SK-N-SH (cell line): ENCODE results near the gene FAM107A. TPM values are rescaled to one million over a fixed set of nuclear protein-coding genes. Genes with fewer than 3 reads are reported as not detected.

Source experiments
- CTCF ChIA-PET: fragments of 300-600, 350-600 bp; formaldehyde crosslinking; extraction: SDS; loops from one replicate; lab custom pipeline; 2021; lab: Yijun Ruan, JAX
- POLR2A ChIA-PET: fragments of 350-600 bp; sonication (Branson Sonifier 250); formaldehyde crosslinking; extraction: SDS; loops from one replicate; lab custom pipeline; 2020; ENCODE audit warnings: antibody characterized with exemption, inconsistent platforms; lab: Yijun Ruan, JAX
- DNase-seq: peaks from one replicate; pipeline ENCODE4 v3.0.0; 2012
- H2AFZ ChIP-seq: fragments of 200-600 bp; sonication (generic); 2 replicates; pipeline ENCODE4 v1.8.1; 2016; ENCODE audit warnings: antibody characterized with exemption, mild to moderate bottlenecking, low read depth
- H3F3A ChIP-seq: fragments of 200-600 bp; sonication (generic); replicated peaks from 2 replicates; pipeline ENCODE3; 2016; ENCODE audit warnings: antibody characterized with exemption, mild to moderate bottlenecking; ENCODE audit not compliant: insufficient read depth
- H3K27ac ChIP-seq, 2 experiments: fragments of 200-500 bp in 1 of 2; fragments of 200-600 bp in 1 of 2; sonication (Bioruptor generic) in 1 of 2; sonication (generic), shearing (Covaris generic) in 1 of 2; 2 replicates each; pipeline versions ENCODE4 v1.5.1 to v1.6.1; 2014 to 2016; ENCODE audit warnings: low read depth in 2 of 2, inconsistent platforms in 1 of 2, low read length in 1 of 2, mild to moderate bottlenecking in 1 of 2, mixed read lengths in 1 of 2
- H3K27me3 ChIP-seq: fragments of 200-600 bp; sonication (generic), shearing (Covaris generic); 2 replicates; pipeline ENCODE4 v1.6.1; 2016; ENCODE audit warnings: mixed run types; ENCODE audit not compliant: insufficient read depth
- H3K36me3 ChIP-seq, 2 experiments: fragments of 200-500 bp in 1 of 2; fragments of 200-600 bp in 1 of 2; sonication (Bioruptor generic) in 1 of 2; sonication (generic) in 1 of 2; replicated peaks in 1 of 2; 2 replicates each; pipeline versions ENCODE3 to v1.5.1; 2014 to 2016; ENCODE audit warnings: low read length in 1 of 2, mild to moderate bottlenecking in 1 of 2; ENCODE audit not compliant: insufficient read depth in 2 of 2, control insufficient read depth in 1 of 2
- H3K4me1 ChIP-seq, 2 experiments: fragments of 200-500 bp in 1 of 2; fragments of 200-600 bp in 1 of 2; sonication (Bioruptor generic) in 1 of 2; sonication (generic), shearing (Covaris generic) in 1 of 2; 2 replicates each; pipeline versions ENCODE4 v1.5.1 to v1.6.1; 2014 to 2016; ENCODE audit warnings: low read depth in 1 of 2, low read length in 1 of 2, mixed run types in 1 of 2; ENCODE audit not compliant: insufficient read depth in 2 of 2, control insufficient read depth in 1 of 2
- H3K4me2 ChIP-seq: fragments of 200-600 bp; sonication (generic), shearing (Covaris generic); 2 replicates; pipeline ENCODE4 v1.6.1; 2017; ENCODE audit warnings: mixed run types
- H3K4me3 ChIP-seq, 2 experiments: fragments of 200-500 bp in 1 of 2; fragments of 200-600 bp in 1 of 2; sonication (Bioruptor generic) in 1 of 2; sonication (generic), shearing (Covaris generic) in 1 of 2; 2 replicates each; pipeline versions ENCODE4 v1.5.1 to v1.8.1; 2014 to 2016; ENCODE audit warnings: low read depth in 2 of 2, inconsistent platforms in 1 of 2, low read length in 1 of 2, mild to moderate bottlenecking in 1 of 2, mixed read lengths in 1 of 2, moderate library complexity in 1 of 2
- H3K79me2 ChIP-seq: fragments of 200-600 bp; sonication (generic); 2 replicates; pipeline ENCODE4 v1.8.1; 2017; ENCODE audit warnings: mild to moderate bottlenecking; ENCODE audit not compliant: insufficient read depth
- H3K9ac ChIP-seq: fragments of 200-600 bp; sonication (generic); 2 replicates; pipeline ENCODE4 v1.6.1; 2017; ENCODE audit warnings: mixed run types
- H3K9me2 ChIP-seq: fragments of 200-600 bp; sonication (generic); 2 replicates; pipeline ENCODE4 v1.6.1; 2017; ENCODE audit warnings: mixed run types
- H3K9me3 ChIP-seq: fragments of 200-600 bp; sonication (generic); 2 replicates; pipeline ENCODE4 v1.6.1; 2017; ENCODE audit warnings: mixed run types, mild to moderate bottlenecking, moderate library complexity
- H4K20me1 ChIP-seq: fragments of 200-600 bp; sonication (generic); 2 replicates; pipeline ENCODE4 v1.6.1; 2017; ENCODE audit warnings: mild to moderate bottlenecking, mixed run types; ENCODE audit not compliant: insufficient read depth
- ELF1 ChIP-seq: IDR thresholded peaks from 2 replicates; pipeline ENCODE4 v1.4.0; 2012
- EP300 ChIP-seq, 2 experiments: IDR thresholded peaks; 2 replicates each; pipeline versions ENCODE4 v1.4.0 to v1.6.1; 2012; ENCODE audit warnings: borderline replicate concordance in 1 of 2, low read depth in 1 of 2, low read length in 1 of 2
- EZH2phosphoT487 ChIP-seq: fragments of 200-600 bp; sonication (generic); IDR thresholded peaks from 2 replicates; pipeline ENCODE4 v1.6.1; 2017; ENCODE audit warnings: low read depth, mixed run types, mild to moderate bottlenecking, antibody characterized with exemption, moderate library complexity, borderline replicate concordance
- FOXJ3 ChIP-seq: sonication (generic); formaldehyde crosslinking; IDR thresholded peaks from 2 replicates; pipeline ENCODE4 v1.5.1; 2020; ENCODE audit warnings: mild to moderate bottlenecking, missing genetic modification reagents
- FOXM1 ChIP-seq: IDR thresholded peaks from 2 replicates; pipeline ENCODE4 v1.4.0; 2012; ENCODE audit warnings: low read depth, mild to moderate bottlenecking
- GABPA ChIP-seq: IDR thresholded peaks from 2 replicates; pipeline ENCODE4 v1.4.0; 2012; ENCODE audit warnings: low read depth, mild to moderate bottlenecking
- GATA2 ChIP-seq: sonication (generic); formaldehyde crosslinking; IDR thresholded peaks from 2 replicates; pipeline ENCODE4 v1.5.0; 2020; ENCODE audit warnings: mild to moderate bottlenecking, missing genetic modification reagents
- MXI1 ChIP-seq: IDR thresholded peaks from 2 replicates; pipeline ENCODE4 v1.6.1; 2012; ENCODE audit warnings: mild to moderate bottlenecking, low read depth, low read length, improper control_type of control experiment
- NRF1 ChIP-seq: IDR thresholded peaks from 2 replicates; pipeline ENCODE4 v1.6.1; 2012; ENCODE audit warnings: low read depth, mild to moderate bottlenecking, low read length
- RAD21 ChIP-seq: IDR thresholded peaks from 2 replicates; pipeline ENCODE4 v1.6.1; 2012; ENCODE audit warnings: mild to moderate bottlenecking, low read length
- RXRA ChIP-seq: IDR thresholded peaks from 2 replicates; pipeline ENCODE4 v1.4.0; 2012; ENCODE audit warnings: low read depth, mild to moderate bottlenecking, borderline replicate concordance
- SIN3A ChIP-seq: IDR thresholded peaks from 2 replicates; pipeline ENCODE4 v1.6.1; 2012; ENCODE audit warnings: low read depth, mild to moderate bottlenecking, low read length, moderate library complexity, borderline replicate concordance
- TAF1 ChIP-seq: IDR thresholded peaks from 2 replicates; pipeline ENCODE4 v1.6.1; 2012; ENCODE audit warnings: low read depth, mild to moderate bottlenecking, low read length, moderate library complexity, borderline replicate concordance
- TEAD4 ChIP-seq: IDR thresholded peaks from 2 replicates; pipeline ENCODE4 v1.4.0; 2012; ENCODE audit warnings: mild to moderate bottlenecking, borderline replicate concordance; ENCODE audit not compliant: insufficient read depth
- WGBS: methylation state at CpG from one replicate; pipeline ENCODE4 v1.1.6; 2017; ENCODE audit warnings: low lambda C conversion rate; 5-methylcytosine and 5-hydroxymethylcytosine counted together
- polyA plus RNA-seq, 3 experiments: library from polyadenylated mRNA; depleted of rRNA; stranded (reverse); fragments of >200 nt; gene quantifications; 2 replicates each; pipeline ENCODE4 v1.2.3, GENCODE V29; 2012
- TF ChIP-seq, protein P1 (sequence below): IDR thresholded peaks from 2 replicates; pipeline ENCODE4 v1.4.0; 2012; ENCODE audit warnings: low read depth, borderline replicate concordance
- TF ChIP-seq, protein P2 (sequence below): fragments of 150-350 bp; IDR thresholded peaks from 2 replicates; pipeline ENCODE4 v1.6.1; 2017; ENCODE audit warnings: antibody characterized with exemption, low read length, low read depth, borderline replicate concordance
- TF ChIP-seq, protein P3 (sequence below): IDR thresholded peaks from 2 replicates; pipeline ENCODE4; 2012

FAM107A gene
- polyA plus RNA-seq, 1 of the 3 experiments (the other 2 are of a cell fraction): 0.02 TPM

DNA sequence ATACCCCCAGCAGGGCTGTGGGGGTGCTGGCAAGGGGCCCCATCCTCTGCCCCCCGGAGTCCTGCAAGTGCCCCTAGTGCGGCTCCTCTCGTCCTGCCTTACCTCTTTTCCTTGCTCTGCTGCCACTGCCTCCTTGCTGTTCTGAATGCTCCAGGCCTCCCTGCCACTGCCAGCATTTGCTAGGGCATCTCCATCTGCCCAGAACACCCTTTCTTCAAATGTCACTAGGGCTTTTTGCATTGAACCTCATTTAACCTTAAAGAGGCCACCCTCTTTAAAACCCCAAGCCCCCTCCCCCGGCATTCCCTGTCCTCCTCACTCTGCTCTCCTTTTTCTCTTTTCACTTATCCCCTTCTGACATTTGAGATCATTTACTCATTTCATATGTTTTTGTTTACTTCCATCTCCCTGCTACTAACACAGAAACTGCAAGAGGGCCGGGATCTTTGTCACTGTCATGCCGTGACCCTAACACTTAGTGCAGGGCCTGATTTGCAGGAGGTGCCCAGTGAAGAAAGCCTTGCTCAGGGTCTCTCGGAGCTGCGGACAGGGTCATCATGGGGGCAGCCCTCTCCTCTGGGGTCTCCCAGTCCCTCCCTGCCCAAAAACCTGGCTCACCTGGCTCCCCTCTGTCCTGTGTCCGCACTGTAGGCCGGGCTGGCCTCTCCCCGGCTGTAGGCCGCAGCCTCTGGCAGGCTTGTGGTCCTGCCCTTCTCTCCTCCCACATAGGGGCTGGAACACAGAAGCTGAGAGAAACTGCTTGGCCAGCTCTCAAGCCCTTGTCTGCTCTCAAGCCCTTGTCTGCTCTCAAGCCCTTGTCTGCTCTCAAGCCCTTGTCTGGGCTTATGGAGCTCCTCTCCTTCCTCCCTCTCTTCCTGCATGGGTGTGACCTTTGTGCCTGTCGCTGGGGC is 40.4 kb downstream of the FAM107A start, which contains the start of gene ACOX2:
ACOX2 (minus strand) TSS at position 690 of the 911 bp plus-strand sequence. CDS start 2,084 bp downstream, outside the sequence.
- Histone ChIP-seq H3K27me3 (no peaks in the 10 kb centered on the region), H3K27ac (peak within 1 kb of the TSS in 1 of 2 experiments; percentile 18; a peak in 1 of 4 replicates), H3K4me3 (no peak within 1 kb of the TSS; a peak in 1 of 4 replicates), H3K4me2 (no peak within 1 kb of the TSS), H3F3A (peaks cover 4% of the 10 kb centered on the region), H2AFZ (no peak within 1 kb of the TSS), H3K9me3 (no peaks in the 10 kb centered on the region), H4K20me1 (no peaks in the 10 kb centered on the region), H3K79me2 (no peaks in the 10 kb centered on the region), H3K36me3 (no peaks in the 10 kb centered on the region), H3K9me2 (no peaks in the 10 kb centered on the region)
- ChIA-PET CTCF (interaction anchor here (1.1 to 12.5 kb wide), 6 partner anchors 10 to 231 kb away, joined by 4 to 99 read pairs (median 10); partner anchors contain the start of genes HTD2, KCTD6 and RPP14), POLR2A (no interaction called here)
- DNase-seq: no peak
- no peak for TF ChIP-seq GABPA
- TF ChIP-seq RAD21: no peak
- TF ChIP-seq, protein P1, sequence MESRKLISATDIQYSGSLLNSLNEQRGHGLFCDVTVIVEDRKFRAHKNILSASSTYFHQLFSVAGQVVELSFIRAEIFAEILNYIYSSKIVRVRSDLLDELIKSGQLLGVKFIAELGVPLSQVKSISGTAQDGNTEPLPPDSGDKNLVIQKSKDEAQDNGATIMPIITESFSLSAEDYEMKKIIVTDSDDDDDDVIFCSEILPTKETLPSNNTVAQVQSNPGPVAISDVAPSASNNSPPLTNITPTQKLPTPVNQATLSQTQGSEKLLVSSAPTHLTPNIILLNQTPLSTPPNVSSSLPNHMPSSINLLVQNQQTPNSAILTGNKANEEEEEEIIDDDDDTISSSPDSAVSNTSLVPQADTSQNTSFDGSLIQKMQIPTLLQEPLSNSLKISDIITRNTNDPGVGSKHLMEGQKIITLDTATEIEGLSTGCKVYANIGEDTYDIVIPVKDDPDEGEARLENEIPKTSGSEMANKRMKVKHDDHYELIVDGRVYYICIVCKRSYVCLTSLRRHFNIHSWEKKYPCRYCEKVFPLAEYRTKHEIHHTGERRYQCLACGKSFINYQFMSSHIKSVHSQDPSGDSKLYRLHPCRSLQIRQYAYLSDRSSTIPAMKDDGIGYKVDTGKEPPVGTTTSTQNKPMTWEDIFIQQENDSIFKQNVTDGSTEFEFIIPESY: no peak
- TF ChIP-seq MXI1: no peak
- TF ChIP-seq FOXM1: no peak
- no peak for TF ChIP-seq EP300 (IDR thresholded peaks at IDR 0.05; ENCODE audit: borderline replicate concordance in 1 of 2, low read depth in 1 of 2, low read length in 1 of 2)
- no peak for TF ChIP-seq NRF1
- TF ChIP-seq, all 33 proteins: peak for 0
- 84% methylated on average over 13 of the region's 13 CpGs for WGBS
- peaks cover 0 to 9% of the 10 kb centered on the region in 2 experiments; a peak in 1 of 4 replicates for H3K4me1 ChIP-seq
- H3K9ac ChIP-seq: no peak within 1 kb of the TSS

DNA sequence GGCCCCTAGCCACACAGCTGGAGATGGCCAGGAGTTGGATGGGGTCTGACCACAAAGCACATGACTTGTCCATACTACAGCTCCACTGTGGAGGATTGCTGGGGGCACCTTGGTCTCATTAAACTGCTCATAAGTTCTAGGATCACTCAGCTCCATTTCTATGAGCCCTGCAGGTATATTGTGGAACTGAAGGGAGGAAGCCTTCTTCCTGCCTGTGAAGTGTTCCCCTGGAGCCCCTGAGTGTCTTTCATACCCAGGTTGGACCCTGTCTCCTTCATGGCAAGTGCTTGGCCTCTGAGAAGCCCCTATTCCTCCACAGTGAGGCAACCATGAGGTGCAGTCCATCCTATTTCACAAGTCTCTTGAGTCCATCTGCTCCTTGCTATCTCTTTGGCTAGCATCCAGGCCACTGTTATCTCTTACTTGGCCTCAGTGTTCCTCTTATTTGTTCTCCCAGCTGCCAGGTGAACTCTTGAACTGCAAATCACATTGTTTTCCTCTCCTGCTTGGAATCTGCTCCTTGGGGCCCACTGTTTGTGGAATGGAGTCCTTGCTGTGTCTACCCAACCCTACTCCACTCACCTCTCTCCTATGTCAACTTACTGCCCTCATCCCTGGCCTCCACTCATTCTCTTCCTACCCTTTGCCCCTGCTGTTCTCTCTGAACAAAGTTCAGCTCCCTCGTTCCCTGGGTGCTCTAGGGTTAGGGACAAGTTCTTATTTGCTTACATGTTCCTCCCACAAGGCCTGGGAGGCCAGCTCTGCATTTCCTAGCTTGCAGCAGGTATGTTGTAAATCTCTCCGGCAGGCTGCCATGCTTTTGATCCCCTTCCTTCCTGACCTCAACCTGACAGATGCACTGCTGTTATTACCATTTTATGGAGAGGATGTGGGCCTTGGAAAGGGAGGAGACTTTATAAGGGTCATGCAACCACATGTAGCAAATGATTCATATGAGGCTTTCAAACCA is 41.4 kb downstream of the FAM107A start:
- no peaks in the 10 kb centered on the region for H3K27me3 ChIP-seq
- no peaks in the 10 kb centered on the region for H3K9me3 ChIP-seq
- no peak overlapping the region for H3K4me2 ChIP-seq
- peaks cover 0 to 9% of the 10 kb centered on the region in 2 experiments; a peak in 1 of 4 replicates for H3K4me1 ChIP-seq
- no peak overlapping the region for H3K27ac ChIP-seq
- peaks cover 4% of the 10 kb centered on the region for H3F3A ChIP-seq
- H3K79me2 ChIP-seq: no peaks in the 10 kb centered on the region
- CTCF ChIA-PET: interaction anchor here (1.1 to 12.5 kb wide), 5 partner anchors 33 to 96 kb away, joined by 3 to 99 read pairs (median 12); partner anchors contain the start of gene KCTD6
- no peak for DNase-seq
- no peaks in the 10 kb centered on the region for H3K36me3 ChIP-seq
- 81% methylated on average over 2 of the region's 2 CpGs for WGBS
- H3K4me3 ChIP-seq: no peak overlapping the region
- no peak overlapping the region for H2AFZ ChIP-seq
- H3K9ac ChIP-seq: no peak overlapping the region
- H3K9me2 ChIP-seq: no peaks in the 10 kb centered on the region
- no peaks in the 10 kb centered on the region for H4K20me1 ChIP-seq
- POLR2A ChIA-PET: no interaction called here
- TF ChIP-seq ELF1 (no peak), EZH2phosphoT487 (no peak), NRF1 (no peak), RAD21 (no peak), FOXJ3 (no peak), EP300 (IDR thresholded peaks at IDR 0.05; ENCODE audit: borderline replicate concordance in 1 of 2, low read depth in 1 of 2, low read length in 1 of 2) (no peak), GATA2 (CRISPR knock-in tag) (no peak), TEAD4 (no peak), SIN3A (no peak), TAF1 (no peak), GABPA (no peak), RXRA (no peak)
- TF ChIP-seq, protein P2, sequence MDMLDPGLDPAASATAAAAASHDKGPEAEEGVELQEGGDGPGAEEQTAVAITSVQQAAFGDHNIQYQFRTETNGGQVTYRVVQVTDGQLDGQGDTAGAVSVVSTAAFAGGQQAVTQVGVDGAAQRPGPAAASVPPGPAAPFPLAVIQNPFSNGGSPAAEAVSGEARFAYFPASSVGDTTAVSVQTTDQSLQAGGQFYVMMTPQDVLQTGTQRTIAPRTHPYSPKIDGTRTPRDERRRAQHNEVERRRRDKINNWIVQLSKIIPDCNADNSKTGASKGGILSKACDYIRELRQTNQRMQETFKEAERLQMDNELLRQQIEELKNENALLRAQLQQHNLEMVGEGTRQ: no peak
- TF ChIP-seq, protein P3, sequence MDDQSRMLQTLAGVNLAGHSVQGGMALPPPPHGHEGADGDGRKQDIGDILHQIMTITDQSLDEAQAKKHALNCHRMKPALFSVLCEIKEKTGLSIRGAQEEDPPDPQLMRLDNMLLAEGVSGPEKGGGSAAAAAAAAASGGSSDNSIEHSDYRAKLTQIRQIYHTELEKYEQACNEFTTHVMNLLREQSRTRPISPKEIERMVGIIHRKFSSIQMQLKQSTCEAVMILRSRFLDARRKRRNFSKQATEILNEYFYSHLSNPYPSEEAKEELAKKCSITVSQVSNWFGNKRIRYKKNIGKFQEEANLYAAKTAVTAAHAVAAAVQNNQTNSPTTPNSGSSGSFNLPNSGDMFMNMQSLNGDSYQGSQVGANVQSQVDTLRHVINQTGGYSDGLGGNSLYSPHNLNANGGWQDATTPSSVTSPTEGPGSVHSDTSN: no peak
